IPS DF 6.9 (cell line): ENCODE measurements around the gene HNRNPK.
"Not testable (repeated sequence)": the region's sequence is repeated elsewhere in the genome, so short reads cannot be mapped to it uniquely, and the experiment has no call there.

Experiments used
- DNase-seq: peaks from one replicate; pipeline ENCODE4 v3.0.0-alpha.2; 2013; ENCODE audit warnings: low read depth, low spot score
- H3K27ac ChIP-seq: one replicate; pipeline ENCODE4 v1.5.1; 2013; ENCODE audit warnings: low read length, control low read depth
- H3K27me3 ChIP-seq: 2 replicates; pipeline ENCODE4 v1.6.1; 2013; ENCODE audit warnings: mild to moderate bottlenecking, low read length; ENCODE audit not compliant: control insufficient read depth, insufficient read depth
- H3K36me3 ChIP-seq: 2 replicates; pipeline ENCODE4 v1.6.1; 2013; ENCODE audit warnings: low read length; ENCODE audit not compliant: control insufficient read depth, insufficient read depth
- H3K4me1 ChIP-seq: 2 replicates; pipeline ENCODE4 v1.6.1; 2013; ENCODE audit warnings: low read length; ENCODE audit not compliant: control insufficient read depth, insufficient read depth
- H3K4me3 ChIP-seq: 2 replicates; pipeline ENCODE4 v1.5.1; 2013; ENCODE audit warnings: mild to moderate bottlenecking, low read length
- H3K9me3 ChIP-seq: 2 replicates; pipeline ENCODE4 v1.6.1; 2013; ENCODE audit warnings: low read length, inconsistent platforms; ENCODE audit not compliant: control insufficient read depth, insufficient read depth
- whole genome bisulfite sequencing: extraction: QIAGEN DNeasy Blood & Tissue Kit; methylation state at CpG from one replicate; pipeline ENCODE4 v1.1.7; 2013; ENCODE audit warnings: mixed read lengths, missing lambda C conversion rate; ENCODE audit not compliant: insufficient read length, insufficient coverage; 5-methylcytosine and 5-hydroxymethylcytosine counted together

Gene HNRNPK

GRCh38 chr9:83960991-83961390 is 19.0 kb downstream of the HNRNPK start:
- no peaks in the 10 kb centered on the region for H3K36me3 ChIP-seq
- no peaks in the 10 kb centered on the region for H3K27me3 ChIP-seq
- no peaks in the 10 kb centered on the region for H3K9me3 ChIP-seq
- no peak overlapping the region for H3K4me3 ChIP-seq
- H3K4me1 ChIP-seq: no peaks in the 10 kb centered on the region
- no peak for DNase-seq
- no peak overlapping the region for H3K27ac ChIP-seq
- no CpG with 5 or more reads among the region's 5 CpGs for WGBS

- no peaks in the 10 kb centered on the region for H3K36me3 ChIP-seq
- no peak overlapping the region for H3K4me3 ChIP-seq
- no peaks in the 10 kb centered on the region for H3K4me1 ChIP-seq
- H3K9me3 ChIP-seq: no peaks in the 10 kb centered on the region
- H3K27ac ChIP-seq: no peak overlapping the region
- WGBS: no CpG with 5 or more reads among the region's 4 CpGs
- DNase-seq: no peak
- H3K27me3 ChIP-seq: no peaks in the 10 kb centered on the region
Measured at GRCh38 chr9:83959061-83959460, 21.0 kb downstream of the HNRNPK start.

GRCh38 chr9:83957248-83957513 is 22.8 kb downstream of the HNRNPK start:
- Histone ChIP-seq H3K36me3 (no peaks in the 10 kb centered on the region), H3K4me1 (no peaks in the 10 kb centered on the region), H3K27me3 (no peaks in the 10 kb centered on the region), H3K27ac (no peak overlapping the region), H3K9me3 (no peaks in the 10 kb centered on the region), H3K4me3 (no peak overlapping the region; the same call in 1 of the 2 replicates)
- no CpG with 5 or more reads among the region's 4 CpGs for WGBS
- DNase-seq: no peak

- 100% methylated on average over 3 of the region's 57 CpGs for WGBS
- no peaks in the 10 kb centered on the region for H3K9me3 ChIP-seq
- H3K27me3 ChIP-seq: no peaks in the 10 kb centered on the region
- peak overlapping the region; percentile 47; the same call in 1 of the 2 replicates for H3K4me3 ChIP-seq
- no peaks in the 10 kb centered on the region for H3K36me3 ChIP-seq
- DNase-seq: no peak
- no peak overlapping the region for H3K27ac ChIP-seq
- no peaks in the 10 kb centered on the region for H3K4me1 ChIP-seq
Measured at GRCh38 chr9:83956436-83957247, 23.4 kb downstream of the HNRNPK start.

GRCh38 chr9:83956086-83956435 is 24.0 kb downstream of the HNRNPK start:
- Histone ChIP-seq H3K4me3 (peak overlapping the region; percentile 47; the same call in 1 of the 2 replicates), H3K27ac (no peak overlapping the region), H3K9me3 (no peaks in the 10 kb centered on the region), H3K4me1 (no peaks in the 10 kb centered on the region), H3K27me3 (no peaks in the 10 kb centered on the region), H3K36me3 (no peaks in the 10 kb centered on the region)
- WGBS: no CpG with 5 or more reads among the region's 23 CpGs
- no peak for DNase-seq

GRCh38 chr9:83948096-83948495 is 31.9 kb downstream of the HNRNPK start:
- H3K27me3 ChIP-seq, H3K9me3 ChIP-seq, H3K27ac ChIP-seq, H3K4me1 ChIP-seq, DNase-seq, H3K36me3 ChIP-seq, H3K4me3 ChIP-seq: not testable (repeated sequence)
- no CpG with 5 or more reads among the region's 39 CpGs for WGBS

GRCh38 chr9:83940590-83941303 is 39.3 kb downstream of the HNRNPK start:
- no CpG with 5 or more reads among the region's 5 CpGs for WGBS
- H3K27ac ChIP-seq: no peak overlapping the region
- no peak overlapping the region for H3K4me3 ChIP-seq
- H3K9me3 ChIP-seq: no peaks in the 10 kb centered on the region
- no peak for DNase-seq
- no peaks in the 10 kb centered on the region for H3K36me3 ChIP-seq
- H3K4me1 ChIP-seq: no peaks in the 10 kb centered on the region
- H3K27me3 ChIP-seq: no peaks in the 10 kb centered on the region

- H3K27ac ChIP-seq: no peak overlapping the region
- DNase-seq: no peak
- WGBS: no CpG with 5 or more reads among the region's 1 CpG
Measured at GRCh38 chr9:83937861-83938455, 42.1 kb downstream of the HNRNPK start.

GRCh38 chr9:83936523-83936922 is 43.5 kb downstream of the HNRNPK start:
- Histone ChIP-seq H3K36me3 (no peaks in the 10 kb centered on the region), H3K27ac (no peak overlapping the region), H3K4me3 (no peak overlapping the region), H3K9me3 (no peaks in the 10 kb centered on the region), H3K27me3 (no peaks in the 10 kb centered on the region), H3K4me1 (peaks cover 1% of the 10 kb centered on the region; the same call in 1 of the 2 replicates)
- WGBS: no CpG with 5 or more reads among the region's 6 CpGs
- no peak for DNase-seq

More at GRCh38 chr9:83937861-83938455, 42.1 kb downstream of the HNRNPK start:
- peaks cover 1% of the 10 kb centered on the region; the same call in 1 of the 2 replicates for H3K4me1 ChIP-seq
- H3K4me3 ChIP-seq: no peak overlapping the region
- no peaks in the 10 kb centered on the region for H3K27me3 ChIP-seq
- no peaks in the 10 kb centered on the region for H3K36me3 ChIP-seq
- H3K9me3 ChIP-seq: no peaks in the 10 kb centered on the region

- Histone ChIP-seq H3K27me3 (no peaks in the 10 kb centered on the region), H3K9me3 (no peaks in the 10 kb centered on the region), H3K27ac (no peak overlapping the region), H3K36me3 (no peaks in the 10 kb centered on the region), H3K4me1 (peaks cover 1% of the 10 kb centered on the region; the same call in 1 of the 2 replicates), H3K4me3 (no peak overlapping the region)
- WGBS: no CpG with 5 or more reads among the region's 3 CpGs
- no peak for DNase-seq
Measured at GRCh38 chr9:83935276-83935935, 44.6 kb downstream of the HNRNPK start.
